H1 (cell line): Measurements from ENCODE around the gene SHROOM4. TPM values are rescaled to one million over a fixed set of nuclear protein-coding genes. Genes with fewer than 3 reads are reported as not detected.

Source experiments
- CTCF ChIA-PET: fragments of 300-600 bp; sonication (Branson Sonifier 250); formaldehyde crosslinking; loops from one replicate; lab custom pipeline; 2021; ENCODE audit not compliant: partially characterized antibody; lab: Charles Lee
- POLR2A ChIA-PET: fragments of 300-600 bp; sonication (Branson Sonifier 250); formaldehyde crosslinking; loops from one replicate; lab custom pipeline; 2021; ENCODE audit warnings: inconsistent platforms; ENCODE audit not compliant: partially characterized antibody; lab: Charles Lee
- DNase-seq, 2 experiments: peaks; one replicate each; pipeline versions ENCODE4 v3.0.0 to v3.0.0-alpha.2; 2010 to 2022; ENCODE audit warnings: low spot score in 2 of 2, low read depth in 1 of 2, mixed read lengths in 1 of 2
- FAIRE-seq: peaks from 2 replicates; lab custom pipeline; 2011; peaks lifted over from hg19 to GRCh38; lab: Jason Lieb, UNC
- H2AFZ ChIP-seq: 2 replicates; pipeline ENCODE4 v1.8.1; 2012; ENCODE audit warnings: low read length, inconsistent platforms
- H2AK5ac ChIP-seq: 2 replicates; pipeline ENCODE4 v1.6.1; 2013; ENCODE audit warnings: low read depth, low read length
- H2BK120ac ChIP-seq: replicated peaks from 2 replicates; pipeline ENCODE3; 2013; ENCODE audit warnings: low read depth, low read length, inconsistent platforms
- H2BK12ac ChIP-seq: 2 replicates; pipeline ENCODE4 v1.6.1; 2013; ENCODE audit warnings: low read depth, low read length
- H2BK15ac ChIP-seq: 2 replicates; pipeline ENCODE4 v1.6.1; 2013; ENCODE audit warnings: low read length
- H2BK20ac ChIP-seq: 2 replicates; pipeline ENCODE4 v1.6.1; 2013; ENCODE audit warnings: low read length
- H2BK5ac ChIP-seq: 2 replicates; pipeline ENCODE4 v1.6.1; 2013; ENCODE audit warnings: low read depth, low read length
- H3K14ac ChIP-seq: 2 replicates; pipeline ENCODE4 v1.6.1; 2013; ENCODE audit warnings: inconsistent platforms; ENCODE audit not compliant: insufficient read length
- H3K18ac ChIP-seq: 2 replicates; pipeline ENCODE4 v1.6.1; 2013; ENCODE audit warnings: low read length; ENCODE audit errors: extremely low read depth
- H3K23ac ChIP-seq: 2 replicates; pipeline ENCODE4 v1.6.1; 2013; ENCODE audit warnings: inconsistent platforms; ENCODE audit not compliant: insufficient read length
- H3K23me2 ChIP-seq: 2 replicates; pipeline ENCODE4 v1.6.1; 2013; ENCODE audit warnings: low read depth, low read length
- H3K27ac ChIP-seq: 2 replicates; pipeline ENCODE4 v1.6.1; 2011; ENCODE audit warnings: low read depth, low read length, inconsistent platforms
- H3K27me3 ChIP-seq, 4 experiments: replicated peaks in 1 of 4; 1 replicate in 1 of 4; 2 replicates in 3 of 4; pipeline versions ENCODE4 v1.6.1 to v1.8.1; 2011 to 2013; ENCODE audit warnings: low read length in 3 of 4, mild to moderate bottlenecking in 3 of 4, inconsistent platforms in 2 of 4, mixed read lengths in 2 of 4, moderate library complexity in 1 of 4; ENCODE audit not compliant: control insufficient read depth in 3 of 4, insufficient read depth in 3 of 4; ENCODE audit errors: extremely low read depth in 1 of 4
- H3K36me3 ChIP-seq, 4 experiments: 2 replicates each; pipeline versions ENCODE4 v1.6.1 to v1.8.1; 2011 to 2013; ENCODE audit warnings: mild to moderate bottlenecking in 4 of 4, low read length in 3 of 4, moderate library complexity in 2 of 4, control low read depth in 1 of 4, inconsistent platforms in 1 of 4; ENCODE audit not compliant: insufficient read depth in 4 of 4, control insufficient read depth in 2 of 4
- H3K4ac ChIP-seq: replicated peaks from 2 replicates; pipeline ENCODE3; 2013; ENCODE audit warnings: low read length, low read depth, mixed read lengths, inconsistent platforms; ENCODE audit not compliant: insufficient read length
- H3K4me1 ChIP-seq, 4 experiments: replicated peaks in 1 of 4; 1 replicate in 1 of 4; 2 replicates in 3 of 4; pipeline versions ENCODE4 v1.6.1 to v1.8.1; 2011 to 2013; ENCODE audit warnings: low read length in 3 of 4, inconsistent platforms in 2 of 4, mixed read lengths in 1 of 4; ENCODE audit not compliant: insufficient read depth in 4 of 4, control insufficient read depth in 3 of 4
- H3K4me2 ChIP-seq, 2 experiments: 2 replicates each; pipeline versions ENCODE4 v1.6.1 to v1.8.1; 2011 to 2013; ENCODE audit warnings: low read depth in 2 of 2, low read length in 2 of 2, control low read depth in 1 of 2, inconsistent platforms in 1 of 2, mild to moderate bottlenecking in 1 of 2; ENCODE audit not compliant: insufficient read depth in 1 of 2
- H3K4me3 ChIP-seq, 4 experiments: fragments of 200-600, 300-600 bp in 1 of 4; sonication (generic), shearing (Covaris generic), sonication (Bioruptor Twin) in 1 of 4; 2 replicates each; pipeline versions ENCODE4 v1.5.1 to v1.8.1; 2011 to 2016; ENCODE audit warnings: low read length in 4 of 4, low read depth in 3 of 4, control low read depth in 2 of 4, inconsistent platforms in 2 of 4, mild to moderate bottlenecking in 2 of 4, mixed read lengths in 1 of 4, moderate library complexity in 1 of 4; ENCODE audit not compliant: insufficient read depth in 2 of 4; ENCODE audit errors: extremely low read depth in 1 of 4
- H3K56ac ChIP-seq: replicated peaks from 2 replicates; pipeline ENCODE3; 2013; ENCODE audit warnings: low read depth, mild to moderate bottlenecking, mixed read lengths, low read length, inconsistent platforms; ENCODE audit not compliant: insufficient read length
- H3K79me1 ChIP-seq: 2 replicates; pipeline ENCODE4 v1.6.1; 2013; ENCODE audit warnings: low read depth, low read length, control low read depth
- H3K79me2 ChIP-seq, 2 experiments: 2 replicates each; pipeline versions ENCODE4 v1.6.1 to v1.8.1; 2012 to 2013; ENCODE audit warnings: low read length in 2 of 2, mild to moderate bottlenecking in 2 of 2, inconsistent platforms in 1 of 2; ENCODE audit not compliant: insufficient read depth in 2 of 2, control insufficient read depth in 1 of 2
- H3K9ac ChIP-seq, 4 experiments: replicated peaks in 1 of 4; 1 replicate in 1 of 4; 2 replicates in 3 of 4; pipeline versions ENCODE4 v1.6.1 to v1.8.1; 2011 to 2013; ENCODE audit warnings: low read depth in 3 of 4, low read length in 3 of 4, control low read depth in 2 of 4, mild to moderate bottlenecking in 2 of 4, moderate library complexity in 2 of 4, inconsistent platforms in 1 of 4; ENCODE audit errors: extremely low read depth in 1 of 4
- H3K9me3 ChIP-seq, 2 experiments: 2 replicates each; pipeline versions ENCODE4 v1.6.1 to v1.8.1; 2012 to 2013; ENCODE audit warnings: mild to moderate bottlenecking in 2 of 2, moderate library complexity in 2 of 2, control low read depth in 1 of 2, inconsistent platforms in 1 of 2, low read depth in 1 of 2, low read length in 1 of 2, mixed read lengths in 1 of 2; ENCODE audit not compliant: insufficient read depth in 2 of 2
- H4K20me1 ChIP-seq, 2 experiments: replicated peaks in 1 of 2; 2 replicates each; pipeline versions ENCODE3 to v1.8.1; 2011 to 2013; ENCODE audit warnings: inconsistent platforms in 2 of 2, low read length in 2 of 2, mild to moderate bottlenecking in 1 of 2; ENCODE audit not compliant: insufficient read depth in 2 of 2, control insufficient read depth in 1 of 2
- H4K5ac ChIP-seq: 2 replicates; pipeline ENCODE4 v1.6.1; 2013; ENCODE audit warnings: low read length, low read depth, mixed read lengths, inconsistent platforms; ENCODE audit not compliant: insufficient read length
- H4K8ac ChIP-seq: 2 replicates; pipeline ENCODE4 v1.8.0; 2013; ENCODE audit warnings: mild to moderate bottlenecking, moderate library complexity, low read length, inconsistent platforms; ENCODE audit not compliant: insufficient read depth; ENCODE audit errors: extremely low read depth
- H4K91ac ChIP-seq: replicated peaks from 2 replicates; pipeline ENCODE3; 2013; ENCODE audit warnings: low read length, mixed read lengths, inconsistent platforms; ENCODE audit not compliant: insufficient read length
- FOSL1 ChIP-seq: IDR thresholded peaks from 2 replicates; pipeline ENCODE4 v1.6.1; 2011; ENCODE audit warnings: mild to moderate bottlenecking, low read depth, low read length, moderate library complexity; ENCODE audit not compliant: insufficient read depth
- KDM4A ChIP-seq: IDR thresholded peaks from one replicate; pipeline ENCODE4 v1.7.1; 2012; ENCODE audit warnings: low read depth, mild to moderate bottlenecking, moderate library complexity, low read length, inconsistent platforms; ENCODE audit not compliant: severe bottlenecking
- POLR2A ChIP-seq, 2 experiments: IDR thresholded peaks; 1 replicate in 1 of 2; 2 replicates in 1 of 2; pipeline ENCODE4 v1.6.1; 2011; ENCODE audit warnings: low read depth in 2 of 2, low read length in 2 of 2, mild to moderate bottlenecking in 2 of 2; ENCODE audit errors: control extremely low read depth in 1 of 2
- RAD21 ChIP-seq, 2 experiments: IDR thresholded peaks in 1 of 2; conservative IDR thresholded peaks in 1 of 2; 2 replicates each; pipeline ENCODE4 v1.6.1; 2011; ENCODE audit warnings: low read depth in 2 of 2, low read length in 2 of 2, improper control_type of control experiment in 1 of 2, inconsistent platforms in 1 of 2, mild to moderate bottlenecking in 1 of 2, moderate library complexity in 1 of 2
- RBBP5 ChIP-seq: IDR thresholded peaks from 2 replicates; pipeline ENCODE4 v1.7.1; 2012; ENCODE audit warnings: low read depth, mild to moderate bottlenecking, inconsistent platforms, low read length, moderate library complexity, borderline replicate concordance
- TBP ChIP-seq: IDR thresholded peaks from 2 replicates; pipeline ENCODE4 v1.6.1; 2011; ENCODE audit warnings: low read depth, low read length, improper control_type of control experiment
- WGBS, 2 experiments: shearing (Covaris generic) in 1 of 2; methylation state at CpG; one replicate each; pipeline versions ENCODE4 v1.1.6 to v1.1.7; 2013 to 2015; ENCODE audit warnings: low lambda C conversion rate in 2 of 2, mixed read lengths in 2 of 2, inconsistent platforms in 1 of 2, low coverage in 1 of 2, missing lambda C conversion rate in 1 of 2; ENCODE audit not compliant: insufficient replicate concordance in 2 of 2, insufficient coverage in 1 of 2, insufficient read length in 1 of 2; ENCODE audit errors: extremely low coverage in 1 of 2, missing lambda C conversion rate in 1 of 2; 5-methylcytosine and 5-hydroxymethylcytosine counted together
- polyA plus RNA-seq, 7 experiments: library from polyadenylated mRNA; depleted of rRNA in 3 of 7; stranded (reverse) in 5 of 7; unstranded in 2 of 7; fragments of >200 nt in 5 of 7; fragments of 200-250 nt in 2 of 7; gene quantifications; 1 replicate in 5 of 7; 2 replicates in 1 of 7; 4 replicates in 1 of 7; pipeline versions ENCODE4 v1.2.1 to v1.2.3, GENCODE V29; 2011 to 2013; ENCODE audit warnings: missing spikeins in 2 of 7, mixed read lengths in 2 of 7
- total RNA-seq: library from RNA; stranded (reverse); fragmentation: NEBNext Ultra II Directional; extraction: Animal tissue kit (Norgen Biotek cat#: 25700); gene quantifications from 2 replicates; pipeline ENCODE4 v1.2.1, GENCODE V29; 2021

SHROOM4 gene
- total and polyA plus RNA-seq, 2 of the 8 experiments (the other 6 are each of a cell fraction or from before 2014, with no cell fraction given), result 1.6 to 5.6 TPM

DNA sequence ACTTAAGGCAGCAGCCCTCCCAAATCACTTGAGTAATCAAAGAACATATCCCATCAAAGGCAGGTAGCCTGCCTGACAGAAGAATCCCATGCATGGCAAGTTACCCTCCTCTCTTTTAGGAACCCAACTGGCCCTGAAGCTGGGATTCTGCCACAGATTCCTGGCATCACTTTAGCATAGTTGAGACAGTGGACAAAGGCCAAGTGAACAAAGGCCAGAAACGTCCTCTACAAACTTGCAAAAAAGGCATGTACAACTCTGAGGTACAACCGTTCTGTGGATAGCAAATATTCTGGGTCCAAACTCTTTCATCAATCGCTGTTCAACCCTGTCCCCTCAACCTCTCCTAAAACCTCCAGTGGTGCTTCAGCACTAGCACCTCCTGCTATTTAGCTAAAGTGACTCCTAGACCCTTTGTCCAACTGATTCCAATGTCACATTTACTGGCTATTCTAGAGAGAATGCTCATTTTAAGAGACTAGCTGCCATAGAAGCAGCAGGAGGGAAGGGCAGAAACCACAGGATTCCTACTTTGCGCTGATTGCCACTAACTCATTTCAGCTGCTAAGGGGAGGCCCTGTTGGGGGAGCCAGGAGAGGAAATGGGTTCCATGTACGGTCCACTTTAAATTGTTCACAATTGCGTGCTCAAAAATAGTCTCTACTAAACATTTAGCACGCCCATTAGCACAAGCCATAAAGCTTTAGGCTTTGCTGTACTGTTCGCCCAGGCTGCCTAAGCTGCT, 105.9 kb downstream of the SHROOM4 start:
- WGBS, 2 experiments, result 76% methylated on average over 8 of the region's 8 CpGs; no CpG with 5 or more reads in 1 of the 2 experiments

More for the DNA sequence above, 105.9 kb downstream of the SHROOM4 start:
- ChIA-PET CTCF (interaction anchor here (0.6 to 1.4 kb wide), 5 partner anchors 16 to 198 kb away, joined by 3 to 5 read pairs (median 3); no protein-coding TSS in a partner anchor), POLR2A (interaction anchor here (0.5 kb wide), 1 partner anchor 56 kb away, joined by 3 read pairs; no protein-coding TSS in a partner anchor)
- no peak for TF ChIP-seq POLR2A (IDR thresholded peaks at IDR 0.05; ENCODE audit: control extremely low read depth in 1 of 2, low read depth in 2 of 2, low read length in 2 of 2)
- TF ChIP-seq TBP, result no peak
- no peak for TF ChIP-seq RAD21 (IDR thresholded peaks at IDR 0.05 in 1 of 2, conservative IDR thresholded peaks at IDR 0.05 in 1 of 2; ENCODE audit: low read depth in 2 of 2, low read length in 2 of 2)
- TF ChIP-seq RBBP5, result no peak
- TF ChIP-seq KDM4A, result no peak
- TF ChIP-seq FOSL1, result no peak
- H2AFZ ChIP-seq, result no peak overlapping the region
- no peak overlapping the region; the same call in 1 of the 2 replicates for H3K18ac ChIP-seq
- no peaks in the 10 kb centered on the region for H3K79me2 ChIP-seq
- H2AK5ac ChIP-seq, result no peak overlapping the region
- no peak overlapping the region for H3K23ac ChIP-seq
- no peak overlapping the region for H4K91ac ChIP-seq
- H3K4me2 ChIP-seq, result no peak overlapping the region
- no peaks in the 10 kb centered on the region for H3K79me1 ChIP-seq
- H4K5ac ChIP-seq, result no peak overlapping the region
- no peak overlapping the region for H3K4ac ChIP-seq
- no peak overlapping the region for H3K27ac ChIP-seq
- no peak overlapping the region for H2BK5ac ChIP-seq
- H3K56ac ChIP-seq, result no peak overlapping the region
- H3K23me2 ChIP-seq, result no peaks in the 10 kb centered on the region
- no peak overlapping the region for H2BK15ac ChIP-seq
- no peak overlapping the region for H4K8ac ChIP-seq
- FAIRE-seq, result no peak
- peak overlapping the region; percentile 68; the same call in 1 of the 2 replicates for H2BK12ac ChIP-seq
- H2BK120ac ChIP-seq, result no peak overlapping the region
- DNase-seq, result no peak
- no peaks in the 10 kb centered on the region for H3K36me3 ChIP-seq
- 0 out of 7 replicates have a peak, but pooled peaks cover 0 to 3% (median 0%) of the 10 kb centered on the region in 4 experiments for H3K27me3 ChIP-seq
- no peak overlapping the region for H3K4me3 ChIP-seq
- no peak overlapping the region for H3K14ac ChIP-seq
- no peaks in the 10 kb centered on the region for H3K9me3 ChIP-seq
- no peak overlapping the region for H2BK20ac ChIP-seq
- no peaks in the 10 kb centered on the region for H4K20me1 ChIP-seq
- peaks cover 2 to 11% (median 4%) of the 10 kb centered on the region in 4 experiments; a peak in 6 of 7 replicates for H3K4me1 ChIP-seq
- H3K9ac ChIP-seq, result no peak overlapping the region
